DMS153 (cell line): ENCODE results near the gene NALCN.

Source experiments
- DNase-seq: peaks from one replicate; lab custom pipeline; 2025; lab: John Stamatoyannopoulos, UW

Gene NALCN

DNA sequence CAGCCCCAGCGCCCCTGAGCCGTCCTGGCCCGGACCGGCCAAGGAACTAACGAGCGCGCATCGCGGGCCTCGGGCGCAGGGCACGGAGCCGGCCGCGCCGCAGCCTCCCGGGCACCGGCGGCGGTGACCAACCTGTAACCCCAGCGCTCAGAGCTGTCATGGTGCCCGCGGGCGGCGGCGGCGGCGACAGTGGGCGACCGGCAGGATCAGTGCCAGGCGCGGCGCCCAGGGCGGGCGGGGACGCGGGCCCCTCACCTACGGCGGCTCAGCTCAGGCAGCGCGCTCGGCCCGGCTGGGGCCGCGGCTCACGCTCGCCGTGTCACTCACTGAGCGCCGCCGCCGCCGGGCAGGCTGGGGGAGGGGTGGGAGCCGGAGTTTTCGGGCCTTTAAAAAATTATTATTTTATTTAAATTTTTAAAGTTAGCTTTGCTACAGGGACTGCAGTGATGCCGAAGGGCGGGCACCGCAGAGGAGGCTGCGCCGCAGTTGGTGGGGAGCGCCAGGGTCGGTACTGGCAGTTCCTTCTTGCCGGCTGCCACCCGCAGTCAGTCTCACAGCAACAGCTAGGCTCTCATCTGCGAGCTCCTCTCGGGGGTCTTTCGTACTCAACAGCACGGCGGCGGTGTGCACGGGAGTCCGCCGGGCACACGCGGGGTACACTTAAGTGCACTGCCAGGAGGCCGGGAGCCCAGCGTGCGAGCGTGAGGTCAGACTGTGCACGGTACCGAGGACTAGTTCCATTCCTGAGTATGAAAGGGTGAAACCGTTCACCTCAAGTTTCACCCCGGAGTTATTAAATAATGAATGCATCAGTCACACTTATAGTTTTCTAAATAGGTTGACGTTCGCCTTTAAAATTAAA is at the start of gene NALCN:
TSS of gene NALCN (minus strand) at position 328 of the 862 bp plus-strand sequence. CDS start 17,382 bp downstream, outside the sequence.
- DNase-seq = no peak

DNA sequence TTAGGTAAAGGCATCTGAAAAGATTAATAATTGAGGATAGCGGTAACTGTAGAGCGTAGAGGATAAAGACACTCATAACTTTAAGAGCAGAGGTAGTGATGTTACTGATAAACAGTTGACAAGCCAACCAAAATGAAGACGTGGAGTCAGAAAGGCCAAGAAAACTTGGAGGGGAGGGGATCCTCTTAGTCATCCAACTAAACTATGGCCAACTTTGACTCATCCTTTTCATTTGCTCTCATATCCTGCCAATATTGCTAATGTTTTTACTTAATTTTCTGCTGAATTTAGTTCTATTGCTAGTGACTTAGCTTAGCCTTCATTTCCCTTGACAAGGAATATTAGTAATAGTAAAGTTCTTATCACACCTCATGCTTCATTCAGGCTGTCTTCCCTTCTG is 49.6 kb upstream of the NALCN start:
- no peak for DNase-seq

DNA sequence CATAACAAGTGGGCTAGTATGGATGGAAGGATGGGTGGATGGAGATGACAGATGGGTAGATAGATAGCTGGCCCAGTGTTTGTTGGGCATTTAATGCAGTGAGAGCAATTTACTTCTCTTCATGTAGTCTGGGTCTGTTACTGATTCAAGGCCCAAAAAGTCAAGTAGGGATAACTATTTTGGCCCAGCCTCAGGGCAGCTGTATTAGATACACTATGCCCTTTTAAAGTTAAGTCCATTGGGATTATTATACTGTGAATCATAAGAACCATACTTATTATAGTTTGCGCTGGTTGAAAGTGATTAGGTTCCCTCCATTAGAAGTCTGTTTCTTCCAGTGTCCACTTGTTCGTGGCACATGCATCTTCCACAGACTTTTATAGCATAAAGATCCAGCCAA is 40.9 kb upstream of the NALCN start:
- DNase-seq = no peak

DNA sequence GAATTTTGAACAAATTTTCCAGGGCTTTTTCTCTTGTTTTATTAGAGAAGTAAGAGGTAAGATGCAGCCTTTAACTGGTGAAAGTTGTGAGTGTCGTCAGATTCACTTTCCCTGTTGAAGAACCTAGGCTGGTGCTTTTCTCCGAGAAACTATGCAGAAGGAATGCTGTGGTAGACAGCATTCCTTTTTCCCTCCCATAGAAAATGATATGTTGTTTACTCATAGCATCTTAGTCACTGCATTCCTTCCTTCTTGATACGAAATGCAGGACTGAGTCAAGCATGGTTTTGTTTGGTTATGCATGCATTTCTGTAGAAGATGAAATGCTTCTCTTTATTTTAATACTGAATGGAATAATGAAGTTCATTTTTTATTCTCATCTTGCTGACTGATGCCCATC is 39.6 kb upstream of the NALCN start:
- DNase-seq = no peak

DNA sequence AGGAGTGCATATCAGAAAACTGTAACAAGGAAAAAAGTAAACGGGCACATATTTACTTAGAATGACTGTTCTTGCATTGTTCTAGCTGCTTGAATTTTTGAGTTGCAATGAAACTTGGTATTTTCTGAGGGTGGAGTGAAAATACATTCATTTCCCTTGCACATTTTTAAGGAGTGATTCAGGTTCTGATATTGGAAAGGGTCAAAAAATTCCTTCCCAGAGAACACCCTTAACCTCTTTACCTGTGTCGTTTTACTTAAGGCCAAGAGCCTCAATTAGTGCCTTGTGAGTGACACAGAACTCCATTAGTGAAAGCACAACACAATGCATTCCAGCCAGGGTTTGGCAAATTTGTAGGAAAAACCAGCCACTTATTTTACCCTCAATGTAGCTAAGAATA is 38.5 kb upstream of the NALCN start:
- no peak for DNase-seq

DNA sequence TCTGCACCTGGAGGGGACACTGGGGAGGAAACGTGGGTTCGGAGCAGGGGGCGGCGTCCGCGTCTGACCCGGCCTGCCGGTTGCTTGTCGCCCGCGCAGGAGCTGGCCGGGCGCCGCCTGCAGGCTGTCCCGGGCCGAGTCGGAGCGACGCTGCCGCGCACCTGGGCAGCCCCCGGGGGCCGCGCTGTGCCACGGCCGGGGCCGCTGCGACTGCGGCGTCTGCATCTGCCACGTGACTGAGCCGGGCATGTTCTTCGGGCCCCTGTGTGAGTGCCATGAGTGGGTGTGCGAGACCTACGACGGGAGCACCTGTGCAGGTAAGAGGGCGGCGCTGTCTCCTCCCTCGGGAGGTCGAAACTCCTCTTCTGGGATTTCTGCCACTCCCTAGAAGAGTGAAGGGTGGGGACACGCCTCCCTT is 37.5 kb upstream of the NALCN start:
- DNase-seq = no peak

DNA sequence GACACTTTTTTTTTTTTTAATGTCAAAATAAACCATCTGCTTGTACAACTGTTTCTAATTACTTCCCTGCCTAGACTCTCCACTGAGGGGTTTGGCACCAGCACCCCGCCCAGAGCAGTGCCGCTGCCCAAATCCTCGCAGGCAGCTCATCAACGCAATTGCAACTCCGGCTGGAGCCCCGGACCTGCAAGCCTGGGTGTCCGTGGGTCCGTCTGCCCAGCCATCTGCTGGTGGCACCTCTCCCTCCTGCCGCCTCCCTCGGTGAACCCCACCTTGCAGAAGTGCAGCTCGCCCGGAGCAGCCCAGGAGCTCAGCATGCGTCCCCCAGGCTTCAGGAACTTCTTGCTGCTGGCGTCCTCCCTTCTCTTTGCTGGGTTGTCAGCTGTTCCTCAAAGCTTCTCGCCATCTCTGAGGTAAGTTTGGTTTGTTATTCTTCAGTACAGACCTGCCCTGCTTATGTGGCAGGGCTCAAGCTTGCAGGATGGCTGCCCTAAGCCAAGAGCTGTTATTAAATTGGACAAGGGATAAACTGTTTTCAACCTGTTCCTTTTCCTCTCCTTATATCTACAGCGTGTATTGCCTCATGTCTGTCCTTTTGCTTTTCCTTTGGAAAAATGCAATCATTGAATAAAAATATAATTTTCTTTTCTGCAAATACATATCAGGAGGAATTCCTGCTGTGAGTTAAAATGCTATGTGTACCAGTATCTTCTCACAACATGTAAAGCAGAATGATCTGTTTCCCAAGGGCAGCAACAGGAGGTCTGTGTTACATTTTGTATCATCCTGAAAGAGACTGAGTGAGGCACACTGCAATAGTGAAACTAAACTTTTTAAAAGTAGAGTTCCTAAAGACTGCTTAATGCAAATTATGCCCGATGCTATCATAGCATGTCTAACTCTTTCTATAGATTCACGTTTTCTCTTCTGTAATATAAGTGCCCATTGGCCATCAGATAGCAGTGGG is 36.5 kb upstream of the NALCN start, which contains the start of gene ITGBL1:
TSS of gene ITGBL1 (plus strand) at position 157 of the 967 bp plus-strand sequence. CDS start at position 316, 159 bp downstream.
- no peak for DNase-seq

DNA sequence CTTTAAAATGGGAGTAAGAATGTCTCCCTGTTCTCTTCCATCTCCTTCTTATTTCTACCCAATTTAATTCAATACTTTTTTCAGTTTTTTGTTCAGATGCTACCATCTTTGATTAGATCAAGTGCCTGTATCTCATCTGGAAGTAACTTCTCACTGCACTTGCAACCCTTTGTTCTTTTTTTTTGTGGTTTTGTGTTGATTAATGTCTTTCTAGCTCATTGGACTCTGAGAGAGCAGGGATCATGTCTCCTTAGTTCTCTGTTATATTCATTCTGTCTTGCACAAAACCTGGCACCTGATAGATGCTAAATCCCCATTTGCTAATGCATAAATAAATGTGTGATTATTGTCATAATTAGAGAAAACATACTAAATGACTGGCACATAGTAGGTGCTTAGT is 35.3 kb upstream of the NALCN start:
- DNase-seq = no peak

DNA sequence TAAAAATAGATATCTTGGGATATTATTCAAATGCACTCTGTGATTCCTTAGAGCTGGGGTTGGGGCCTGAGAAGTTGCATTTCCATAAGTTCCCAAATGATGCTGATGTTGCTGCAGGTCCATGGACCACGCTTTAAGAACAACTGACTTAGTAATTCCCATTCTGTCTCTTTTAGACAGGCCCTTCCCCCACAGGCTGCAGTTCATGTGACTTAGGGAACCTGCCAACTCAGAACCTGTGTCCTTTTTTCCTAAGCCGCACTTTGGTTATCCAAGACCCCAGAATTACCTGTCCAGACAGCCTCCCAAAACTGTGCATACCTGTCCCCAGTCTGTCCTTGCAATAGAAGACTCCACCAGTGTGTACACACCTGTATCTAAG is 34.4 kb upstream of the NALCN start:
- DNase-seq = no peak

DNA sequence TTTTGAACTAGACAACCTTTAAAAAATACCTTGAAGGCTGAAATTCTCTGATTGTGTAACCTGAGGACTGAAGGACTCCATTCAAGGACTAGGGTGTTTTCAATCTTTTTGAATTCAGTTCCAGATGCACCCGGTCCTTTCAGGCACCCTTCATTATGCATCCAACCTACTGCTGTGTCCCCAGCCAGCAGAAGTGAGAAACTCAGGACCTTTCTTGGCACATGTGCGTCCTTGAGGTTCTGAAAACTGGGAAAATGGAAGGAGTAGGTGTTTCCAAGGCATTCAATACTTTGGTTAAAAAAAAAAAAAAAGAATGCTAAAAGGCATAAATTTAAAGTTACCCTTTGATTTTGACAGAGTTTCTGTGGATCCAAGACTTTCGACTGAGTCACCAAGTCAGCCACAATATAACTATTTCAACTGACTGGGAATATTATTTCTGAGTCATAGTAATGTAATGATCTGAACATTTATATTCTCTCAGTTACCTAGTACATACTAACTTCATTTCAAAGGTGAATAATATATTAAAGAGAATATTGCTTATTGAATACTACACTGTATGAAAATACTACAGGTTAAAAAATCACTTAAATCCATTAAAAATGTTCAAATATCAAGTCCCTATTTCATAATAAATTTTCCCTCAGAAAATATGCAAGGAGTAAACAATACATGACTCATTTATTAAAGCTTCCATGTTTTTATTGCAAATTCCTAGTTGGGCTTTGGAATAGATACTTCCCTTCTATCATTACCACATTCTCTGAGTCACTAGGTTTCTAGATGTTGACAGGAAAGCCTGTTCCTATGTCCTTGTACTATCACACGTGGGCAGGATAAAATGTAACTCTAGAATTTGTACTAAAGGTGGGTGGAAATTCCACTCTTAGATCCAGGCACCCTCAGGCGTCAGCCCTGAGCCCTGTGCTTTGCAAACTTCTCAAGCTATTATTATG is 33.8 kb upstream of the NALCN start:
- DNase-seq = no peak

DNA sequence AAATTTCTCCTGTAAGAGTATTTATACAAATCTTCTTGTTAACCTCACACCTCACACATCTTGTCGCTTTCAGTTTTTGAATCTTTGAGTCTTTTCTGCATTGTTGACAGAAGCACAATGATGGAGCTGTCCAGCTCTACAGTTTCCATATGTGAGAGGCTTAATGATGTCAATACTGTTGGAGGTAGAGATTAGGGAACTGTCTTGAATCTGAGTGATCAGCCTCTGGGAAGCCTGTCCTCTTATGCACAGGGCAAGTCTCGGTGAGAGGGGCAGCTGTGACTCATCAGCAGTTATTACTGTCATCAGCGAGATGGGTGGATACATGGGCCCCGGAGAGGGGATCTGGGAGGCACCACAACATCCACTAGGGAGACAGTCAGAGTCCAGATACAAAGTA is 31.5 kb upstream of the NALCN start:
- no peak for DNase-seq

DNA sequence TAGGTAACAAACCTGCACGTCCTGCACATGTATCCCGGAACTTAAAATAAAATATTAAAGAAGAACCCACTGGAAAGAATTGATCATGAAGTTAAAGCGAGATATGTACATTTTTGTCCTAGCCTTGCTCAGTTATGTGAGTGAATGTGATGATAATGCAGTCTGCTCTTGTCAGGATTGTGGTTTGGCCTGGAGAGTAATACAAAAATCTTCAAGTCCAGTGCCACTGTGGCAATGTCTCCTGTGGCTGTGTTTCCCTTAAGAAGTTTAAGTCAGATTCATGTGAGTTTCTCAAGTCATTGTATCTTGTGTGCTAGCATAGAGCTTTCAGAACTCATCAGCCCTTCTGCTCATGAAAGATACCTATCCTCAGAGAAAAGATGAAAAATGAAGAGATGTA is 18.2 kb upstream of the NALCN start:
- DNase-seq = no peak

DNA sequence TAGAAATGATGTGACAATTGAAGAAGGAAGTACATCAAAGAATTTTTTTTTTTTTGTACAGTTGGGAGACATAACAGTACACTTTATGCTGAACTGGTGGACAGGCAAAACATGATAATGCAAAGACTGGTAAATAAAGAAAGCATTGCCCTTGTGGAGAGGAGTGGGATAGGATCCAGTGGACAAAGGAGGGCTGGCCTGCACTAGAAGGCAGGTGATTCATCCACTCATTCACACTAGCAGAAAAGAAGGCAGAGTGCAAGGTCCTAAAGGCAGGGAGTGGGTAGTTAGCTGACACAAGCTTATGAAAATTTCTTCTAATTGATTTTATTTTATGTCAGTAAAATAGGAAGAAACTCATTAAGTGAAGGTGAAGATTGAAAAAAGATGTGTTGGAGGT is 17.6 kb upstream of the NALCN start:
- DNase-seq = no peak

DNA sequence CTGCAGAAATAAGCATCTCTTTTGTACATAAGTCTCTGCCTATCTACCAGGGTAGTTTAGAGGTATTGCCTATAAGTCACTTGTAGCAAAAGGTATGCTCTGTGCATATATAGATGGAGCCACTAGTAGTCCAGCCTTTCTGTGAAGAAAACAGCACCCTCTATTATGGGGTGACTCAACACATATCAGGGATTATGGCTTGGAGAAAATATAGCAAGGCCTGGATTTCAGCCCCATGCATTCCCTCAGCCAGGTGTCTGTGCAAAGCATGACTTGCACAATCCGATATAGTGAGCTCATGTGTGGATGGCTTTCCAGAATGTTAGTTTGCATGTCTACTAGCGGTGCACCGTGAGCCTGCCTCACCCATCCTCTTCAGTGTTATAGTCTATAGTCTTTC is 13.4 kb upstream of the NALCN start:
- no peak for DNase-seq

DNA sequence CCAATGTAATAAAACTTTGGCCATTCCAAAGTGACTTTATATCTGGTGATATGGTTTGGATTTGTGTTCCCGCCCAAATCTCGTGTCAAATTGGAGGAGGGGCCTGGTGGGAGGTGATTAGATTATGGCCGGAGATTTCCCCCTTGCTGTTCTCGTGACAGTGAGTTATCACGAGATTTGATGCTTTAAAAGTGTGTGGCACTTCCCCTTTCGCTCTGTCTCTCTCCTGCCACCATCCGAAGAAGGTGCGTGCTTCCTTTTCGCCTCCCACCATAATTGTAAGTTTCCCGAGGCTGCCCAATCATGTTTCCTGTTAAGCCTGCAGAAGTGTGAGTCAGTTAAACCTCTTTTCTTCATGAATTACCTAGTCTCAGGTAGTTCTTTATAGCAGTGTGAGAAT is 9.3 kb upstream of the NALCN start:
- no peak for DNase-seq

DNA sequence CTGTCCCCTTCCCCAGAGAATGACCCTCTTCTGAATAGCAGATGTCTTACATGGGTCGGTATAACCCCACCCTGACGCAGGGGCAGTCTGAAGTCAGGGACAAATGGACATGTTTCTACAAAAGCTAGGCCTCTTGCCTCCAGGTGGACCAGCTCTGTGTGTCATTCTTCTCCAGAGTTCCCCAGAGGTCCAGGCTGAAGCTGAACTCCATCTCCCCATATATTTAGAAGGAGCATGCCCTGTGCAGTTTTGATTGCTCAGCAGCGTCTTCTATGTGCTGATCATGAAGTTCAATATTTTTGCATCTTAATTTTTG is 8.8 kb upstream of the NALCN start:
- DNase-seq = no peak

DNA sequence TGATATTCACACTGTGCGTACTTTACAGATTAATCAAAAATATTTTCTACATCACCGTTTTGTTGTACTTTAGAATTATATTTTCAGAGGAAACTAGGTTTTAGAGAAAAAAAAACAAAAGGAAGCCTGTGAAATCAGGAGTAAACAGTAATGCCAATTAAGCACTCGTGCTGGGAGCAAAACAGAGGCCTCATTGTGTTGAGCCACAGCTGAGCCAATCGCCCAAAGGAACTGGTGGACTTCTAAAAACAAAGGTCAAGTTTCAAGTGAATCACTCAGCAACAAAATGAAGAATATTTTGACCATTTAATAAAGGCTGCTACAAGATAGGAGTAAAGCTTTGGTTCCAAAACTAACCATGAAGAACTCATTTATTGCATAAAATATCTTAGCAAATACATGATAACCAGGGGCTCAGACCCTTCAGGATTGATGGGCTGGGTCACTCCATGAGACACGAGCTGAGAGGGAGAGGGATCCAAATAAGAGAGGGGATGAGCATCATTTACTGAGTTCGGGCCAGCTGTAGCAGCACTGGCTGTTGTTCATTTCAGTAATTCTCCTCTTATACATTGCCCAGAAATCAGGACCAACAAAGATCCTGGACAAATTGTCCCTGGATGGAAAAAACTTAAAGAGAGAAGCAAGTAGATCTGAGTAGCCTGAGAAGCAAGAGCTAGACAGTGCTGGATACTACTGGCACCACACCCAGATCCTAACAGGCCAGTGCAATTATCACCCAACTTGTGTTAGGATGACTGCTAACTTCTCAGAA is 8.3 kb upstream of the NALCN start:
- no peak for DNase-seq

DNA sequence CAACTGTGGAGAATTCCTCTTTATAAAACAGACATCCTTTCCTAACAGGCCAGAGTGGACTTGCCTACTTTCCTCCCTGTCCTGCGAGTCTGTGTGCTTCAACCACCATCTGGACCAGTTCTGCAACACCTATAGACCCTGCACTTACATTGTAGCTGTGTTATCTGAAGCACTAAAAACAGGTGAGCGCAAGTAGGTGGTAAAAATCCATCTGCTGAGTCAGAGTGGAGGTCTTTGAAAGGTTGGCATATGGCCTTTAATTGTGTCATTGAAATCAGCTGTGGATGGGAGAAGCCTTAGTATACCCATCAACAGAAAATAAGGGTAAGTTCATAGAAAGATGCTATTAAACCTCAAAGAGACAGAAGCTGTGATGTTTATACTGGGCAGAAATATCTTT is 7.6 kb upstream of the NALCN start:
- no peak for DNase-seq

DNA sequence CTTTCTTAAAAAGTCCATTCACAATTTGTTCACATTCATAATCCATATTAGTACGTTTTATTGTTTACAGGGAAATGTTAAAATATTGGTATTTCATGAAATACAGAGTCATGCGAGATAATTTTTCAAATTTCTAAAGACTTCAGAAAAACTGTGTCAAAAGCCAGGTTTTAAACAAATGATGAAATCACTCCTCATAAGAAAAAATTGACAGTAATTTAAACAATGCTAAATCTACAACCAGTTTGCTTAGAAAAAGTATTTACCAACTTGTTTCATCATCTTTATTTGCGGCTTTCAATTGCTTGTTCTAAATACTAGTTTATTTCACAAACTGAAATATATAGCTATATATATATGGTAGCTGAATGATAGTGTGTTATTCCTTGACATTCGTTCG is 1.2 kb upstream of the NALCN start:
- no peak for DNase-seq

DNA sequence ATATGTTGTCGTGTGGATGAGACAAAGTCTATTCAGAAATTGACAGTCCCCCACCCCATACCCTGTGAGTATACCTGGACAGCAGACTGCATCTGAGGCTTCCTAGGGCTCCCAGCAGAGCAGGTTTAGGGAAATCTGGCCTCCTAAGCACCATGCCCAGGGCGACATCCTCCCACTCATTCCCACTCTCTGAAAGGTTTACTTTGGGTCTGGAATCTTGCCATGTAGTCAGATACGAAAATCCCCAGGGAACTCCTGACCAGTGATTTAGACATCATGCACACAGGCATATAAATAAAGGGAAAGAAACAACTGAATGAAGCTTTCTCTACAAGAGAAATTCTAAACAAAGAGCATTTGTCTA is 717 bp upstream of the NALCN start:
- peak; percentile 80 for DNase-seq
